ENCODE measurements around the gene EIF5.

DNA sequence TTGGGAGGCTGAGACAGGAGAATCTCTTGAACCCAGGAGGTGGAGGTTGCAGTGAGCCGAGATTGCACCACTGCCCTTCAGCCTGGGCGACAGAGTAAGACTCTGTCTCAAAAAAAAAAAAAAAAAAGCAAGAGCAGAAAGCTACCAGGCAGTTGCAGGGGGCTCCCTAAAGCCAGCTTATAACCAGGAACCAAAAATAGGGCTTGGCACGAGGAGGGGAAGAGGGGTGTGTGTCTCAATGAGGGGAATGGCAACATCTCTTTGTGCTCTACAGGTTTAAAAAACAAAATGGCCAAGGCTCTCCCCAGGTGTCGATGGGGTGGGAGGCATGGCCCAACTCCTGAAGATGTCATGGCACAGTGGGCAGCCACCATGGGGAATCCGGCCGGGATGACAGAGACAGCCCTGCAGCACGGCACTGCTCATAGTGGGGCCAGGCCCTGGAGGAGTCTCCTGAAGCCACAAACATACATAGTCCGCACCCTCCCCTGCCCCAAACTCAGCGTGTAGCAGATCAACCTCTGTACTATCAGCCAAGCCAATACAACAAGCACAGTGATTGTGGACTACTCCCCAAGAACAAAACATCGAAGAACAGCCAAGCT lies 16.0 kb upstream of the EIF5 start:
- no peak for TF ChIP-seq CTCF (IDR thresholded peaks at IDR 0.05; ENCODE audit: insufficient read depth, low read depth, low read length)
- TF ChIP-seq EZH2 (IDR thresholded peaks at IDR 0.05; ENCODE audit: insufficient read depth, low read length) = no peak

Data from astrocyte (in vitro differentiated cells and primary cell).